Activated T-helper 2 cell treated with anti-CD3 and anti-CD28 coated beads, Interferon-gamma antibody, Interleukin-2, Interleukin-4, amounts not matched to agents 10 μg/mL and 5 μg/mL and 100 μg/mL, durations not matched to agents 14 hours and 24 hours and 36 hours (primary cell): ENCODE data around the gene CHCHD5. TPM values are rescaled to one million over a fixed set of nuclear protein-coding genes. Genes with fewer than 3 reads are reported as not detected.
"Not testable (repeated sequence)": the region's sequence is repeated elsewhere in the genome, so short reads cannot be mapped to it uniquely, and the experiment has no call there.

Experiments used
- DNase-seq: peaks from one replicate; pipeline ENCODE4 v3.0.0; 2021; ENCODE audit warnings: low spot score
- H3K27ac Mint-ChIP-seq: one replicate; pipeline ENCODE4 v1.8.0; 2021; ENCODE audit warnings: mixed read lengths
- H3K27me3 Mint-ChIP-seq: one replicate; pipeline ENCODE4 v1.8.0; 2021; ENCODE audit warnings: low read depth, mixed read lengths
- H3K36me3 Mint-ChIP-seq: one replicate; pipeline ENCODE4 v1.8.0; 2021; ENCODE audit warnings: low read depth, mixed read lengths
- H3K4me1 Mint-ChIP-seq: one replicate; pipeline ENCODE4 v1.8.0; 2021; ENCODE audit warnings: low read depth, mixed read lengths
- H3K4me3 Mint-ChIP-seq: one replicate; pipeline ENCODE4 v1.8.0; 2021; ENCODE audit warnings: low read depth, mild to moderate bottlenecking, moderate library complexity, mixed read lengths
- H3K9me3 Mint-ChIP-seq: one replicate; pipeline ENCODE4 v1.8.0; 2021; ENCODE audit warnings: mixed read lengths
- intact Hi-C: fragments of 100-400 bp; cut with micrococcal nuclease; formaldehyde crosslinking; loops from one replicate; pipeline ENCODE4 v1.15.1; 2023
- total RNA-seq: library from RNA; stranded (reverse); gene quantifications from 2 replicates; pipeline ENCODE4 v1.2.3, GENCODE V29; 2022

The CHCHD5 gene
- total RNA-seq, 1 donor from 2014 or later = 36.7 TPM

- no peak for DNase-seq
- Mint-ChIP-seq H3K27ac (no peak overlapping the region), H3K4me1 (no peaks in the 10 kb centered on the region), H3K4me3 (no peak overlapping the region), H3K36me3 (no peaks in the 10 kb centered on the region), H3K9me3 (no peaks in the 10 kb centered on the region), H3K27me3 (peaks cover 20% of the 10 kb centered on the region)
- intact Hi-C loops = no loop called here
These were observed 30.6 kb downstream of the CHCHD5 start for GRCh38 chr2:112615051-112615450.

GRCh38 chr2:112615798-112616197 lies 31.4 kb downstream of the CHCHD5 start:
- H3K4me1 Mint-ChIP-seq, H3K36me3 Mint-ChIP-seq: not testable (repeated sequence)
- peaks cover 20% of the 10 kb centered on the region for H3K27me3 Mint-ChIP-seq

GRCh38 chr2:112618383-112618782 lies 34.0 kb downstream of the CHCHD5 start:
- Mint-ChIP-seq H3K9me3 (no peaks in the 10 kb centered on the region), H3K4me3 (no peak overlapping the region), H3K27ac (no peak overlapping the region), H3K36me3 (no peaks in the 10 kb centered on the region), H3K4me1 (peaks cover 2% of the 10 kb centered on the region), H3K27me3 (peaks cover 6% of the 10 kb centered on the region)
- intact Hi-C loops = no loop called here
- no peak for DNase-seq

More at GRCh38 chr2:112615798-112616197, 31.4 kb downstream of the CHCHD5 start:
- H3K4me3 Mint-ChIP-seq, DNase-seq, H3K27ac Mint-ChIP-seq, intact Hi-C loops, H3K9me3 Mint-ChIP-seq: not testable (repeated sequence)

GRCh38 chr2:112621790-112622527 lies 37.5 kb downstream of the CHCHD5 start:
- Mint-ChIP-seq H3K27ac (no peak overlapping the region), H3K9me3 (no peaks in the 10 kb centered on the region), H3K36me3 (no peaks in the 10 kb centered on the region), H3K27me3 (no peaks in the 10 kb centered on the region), H3K4me1 (peaks cover 29% of the 10 kb centered on the region), H3K4me3 (no peak overlapping the region)
- intact Hi-C loops = loop anchor here (10.0 kb wide), 1 partner anchor 263 kb away; no protein-coding TSS in a partner anchor
- no peak for DNase-seq

GRCh38 chr2:112622528-112622849 lies 38.1 kb downstream of the CHCHD5 start:
- Mint-ChIP-seq H3K4me3 (no peak overlapping the region), H3K4me1 (peaks cover 35% of the 10 kb centered on the region), H3K36me3 (no peaks in the 10 kb centered on the region), H3K27me3 (no peaks in the 10 kb centered on the region), H3K27ac (no peak overlapping the region), H3K9me3 (no peaks in the 10 kb centered on the region)
- no peak for DNase-seq
- intact Hi-C loops = loop anchor here (10.0 kb wide), 1 partner anchor 262 kb away; no protein-coding TSS in a partner anchor

GRCh38 chr2:112623913-112624777 lies 39.7 kb downstream of the CHCHD5 start:
- Mint-ChIP-seq H3K4me1 (peaks cover 43% of the 10 kb centered on the region), H3K27me3 (peaks cover 1% of the 10 kb centered on the region), H3K9me3 (no peaks in the 10 kb centered on the region), H3K27ac (peak overlapping the region; percentile 21), H3K4me3 (peak overlapping the region; percentile 13), H3K36me3 (no peaks in the 10 kb centered on the region)
- peak; percentile 79 for DNase-seq
- intact Hi-C loops = loop anchor here (1.0 to 10.0 kb wide), 2 partner anchors 24 to 261 kb away; no protein-coding TSS in a partner anchor

- intact Hi-C loops = loop anchor here (1.0 to 10.0 kb wide), 3 partner anchors 67 to 259 kb away; no protein-coding TSS in a partner anchor
These were observed 41.2 kb downstream of the CHCHD5 start for GRCh38 chr2:112625474-112626114.

GRCh38 chr2:112626604-112627059 lies 42.2 kb downstream of the CHCHD5 start:
- intact Hi-C loops = loop anchor here (1.0 to 10.0 kb wide), 3 partner anchors 66 to 258 kb away; no protein-coding TSS in a partner anchor
- Mint-ChIP-seq H3K4me1 (peaks cover 65% of the 10 kb centered on the region), H3K4me3 (peak overlapping the region; percentile 26), H3K27ac (peak overlapping the region; percentile 75), H3K36me3 (no peaks in the 10 kb centered on the region), H3K27me3 (peaks cover 1% of the 10 kb centered on the region), H3K9me3 (no peaks in the 10 kb centered on the region)
- DNase-seq = peak; percentile 55

More at GRCh38 chr2:112625474-112626114, 41.2 kb downstream of the CHCHD5 start:
- H3K9me3 Mint-ChIP-seq = no peaks in the 10 kb centered on the region
- H3K4me3 Mint-ChIP-seq = no peak overlapping the region
- H3K27ac Mint-ChIP-seq = no peak overlapping the region
- no peak for DNase-seq
- peaks cover 55% of the 10 kb centered on the region for H3K4me1 Mint-ChIP-seq
- H3K27me3 Mint-ChIP-seq = peaks cover 1% of the 10 kb centered on the region
- H3K36me3 Mint-ChIP-seq = no peaks in the 10 kb centered on the region

GRCh38 chr2:112627060-112628040 lies 42.9 kb downstream of the CHCHD5 start:
- Mint-ChIP-seq H3K27ac (peak overlapping the region; percentile 75), H3K4me3 (peak overlapping the region; percentile 26), H3K9me3 (no peaks in the 10 kb centered on the region), H3K27me3 (peaks cover 1% of the 10 kb centered on the region), H3K4me1 (peaks cover 70% of the 10 kb centered on the region), H3K36me3 (no peaks in the 10 kb centered on the region)
- intact Hi-C loops = loop anchor here (10.0 kb wide), 1 partner anchor 257 kb away; no protein-coding TSS in a partner anchor
- no peak for DNase-seq

- Mint-ChIP-seq H3K4me1 (peaks cover 70% of the 10 kb centered on the region), H3K27ac (peak overlapping the region; percentile 16), H3K27me3 (peaks cover 1% of the 10 kb centered on the region), H3K36me3 (no peaks in the 10 kb centered on the region), H3K9me3 (no peaks in the 10 kb centered on the region), H3K4me3 (no peak overlapping the region)
- intact Hi-C loops = loop anchor here (10.0 kb wide), 1 partner anchor 256 kb away; no protein-coding TSS in a partner anchor
- DNase-seq = no peak
These were observed 44.8 kb downstream of the CHCHD5 start for GRCh38 chr2:112629224-112629623.

- peaks cover 68% of the 10 kb centered on the region for H3K4me1 Mint-ChIP-seq
- no peaks in the 10 kb centered on the region for H3K36me3 Mint-ChIP-seq
- no peak overlapping the region for H3K4me3 Mint-ChIP-seq
- H3K9me3 Mint-ChIP-seq = no peaks in the 10 kb centered on the region
- intact Hi-C loops = loop anchor here (10.0 kb wide), 1 partner anchor 255 kb away; no protein-coding TSS in a partner anchor
- H3K27ac Mint-ChIP-seq = no peak overlapping the region
- H3K27me3 Mint-ChIP-seq = peaks cover 1% of the 10 kb centered on the region
- DNase-seq = no peak
These were observed 45.4 kb downstream of the CHCHD5 start for GRCh38 chr2:112629823-112630222.
